Suprapubic skin (tissue), 3 donors: ENCODE data around the gene COPS9.

Experiments
- POLR2A ChIP-seq, 2 donors: fragments of 450-650 bp; IDR thresholded peaks; one replicate each; pipeline ENCODE4 v1.6.1; 2017; ENCODE audit warnings: antibody characterized with exemption in 2 of 2, mild to moderate bottlenecking in 2 of 2, moderate library complexity in 2 of 2
- TF ChIP-seq, protein P1 (sequence below), 2 donors: fragments of 200-600 bp in 1 of 2; fragments of 450-650 bp in 1 of 2; sonication (generic) in 1 of 2; IDR thresholded peaks; one replicate each; pipeline ENCODE4 v1.5.1; 2016 to 2019; ENCODE audit warnings: antibody characterized with exemption in 2 of 2, mild to moderate bottlenecking in 1 of 2, moderate library complexity in 1 of 2

DNA sequence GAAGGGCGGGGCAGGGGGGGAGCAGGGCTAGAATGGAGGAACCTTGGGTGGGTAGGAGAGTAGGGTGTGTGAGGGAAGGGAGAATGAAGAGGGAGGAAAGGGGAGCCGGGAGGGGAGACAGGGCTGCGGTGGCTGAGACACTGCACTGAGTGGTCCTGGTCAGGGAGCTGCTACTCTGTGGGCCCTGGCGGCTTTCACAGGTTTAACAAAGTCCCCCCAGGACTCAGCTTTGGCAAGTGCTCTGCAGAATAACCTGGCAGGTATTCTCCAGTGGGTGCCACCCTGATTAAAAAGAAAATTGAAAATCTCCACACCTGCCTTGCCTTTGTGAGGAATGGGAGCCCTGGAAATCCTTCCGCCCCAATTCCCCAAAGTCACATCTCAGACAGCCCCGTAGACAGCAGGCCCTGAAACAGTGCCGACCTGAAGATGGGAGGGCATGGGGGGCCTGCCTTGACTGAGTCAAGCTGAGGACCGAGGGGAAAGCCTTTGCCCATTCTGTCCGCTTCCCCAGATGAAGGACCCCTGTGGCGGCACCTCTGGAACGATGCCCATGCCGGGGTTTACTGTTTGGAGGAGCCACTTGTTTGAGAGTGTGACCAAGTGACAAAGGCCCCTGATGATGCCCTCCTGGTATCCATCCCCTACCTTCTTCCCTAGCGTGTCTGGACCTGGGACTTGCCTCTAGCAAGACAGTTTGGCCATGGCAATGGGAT is 47.9 kb upstream of the COPS9 start:
- TF ChIP-seq, protein P1, sequence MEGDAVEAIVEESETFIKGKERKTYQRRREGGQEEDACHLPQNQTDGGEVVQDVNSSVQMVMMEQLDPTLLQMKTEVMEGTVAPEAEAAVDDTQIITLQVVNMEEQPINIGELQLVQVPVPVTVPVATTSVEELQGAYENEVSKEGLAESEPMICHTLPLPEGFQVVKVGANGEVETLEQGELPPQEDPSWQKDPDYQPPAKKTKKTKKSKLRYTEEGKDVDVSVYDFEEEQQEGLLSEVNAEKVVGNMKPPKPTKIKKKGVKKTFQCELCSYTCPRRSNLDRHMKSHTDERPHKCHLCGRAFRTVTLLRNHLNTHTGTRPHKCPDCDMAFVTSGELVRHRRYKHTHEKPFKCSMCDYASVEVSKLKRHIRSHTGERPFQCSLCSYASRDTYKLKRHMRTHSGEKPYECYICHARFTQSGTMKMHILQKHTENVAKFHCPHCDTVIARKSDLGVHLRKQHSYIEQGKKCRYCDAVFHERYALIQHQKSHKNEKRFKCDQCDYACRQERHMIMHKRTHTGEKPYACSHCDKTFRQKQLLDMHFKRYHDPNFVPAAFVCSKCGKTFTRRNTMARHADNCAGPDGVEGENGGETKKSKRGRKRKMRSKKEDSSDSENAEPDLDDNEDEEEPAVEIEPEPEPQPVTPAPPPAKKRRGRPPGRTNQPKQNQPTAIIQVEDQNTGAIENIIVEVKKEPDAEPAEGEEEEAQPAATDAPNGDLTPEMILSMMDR (IDR thresholded peaks at IDR 0.05), result no peak
- TF ChIP-seq POLR2A (IDR thresholded peaks at IDR 0.05), result no peak
